NCI-H345 treated with DMSO at 0.1 percent for 48 hours (cell line): Measurements from ENCODE around the gene TMEM271.
"Not testable (repeated sequence)": the region's sequence is repeated elsewhere in the genome, so short reads cannot be mapped to it uniquely, and the experiment has no call there.

ENCODE experiments used
- DNase-seq: peaks from one replicate; lab custom pipeline; 2025; ENCODE audit not compliant: unreplicated experiment; lab: John Stamatoyannopoulos, UW

The TMEM271 gene

GRCh38 chr4:610411-611261, 34.5 kb upstream of the TMEM271 start:
- no peak for DNase-seq

- DNase-seq: no peak
Measured at GRCh38 chr4:609400-610050, 33.4 kb upstream of the TMEM271 start.

GRCh38 chr4:608236-608635, 32.1 kb upstream of the TMEM271 start:
- DNase-seq: no peak

- no peak for DNase-seq
Measured at GRCh38 chr4:605702-606425, 29.8 kb upstream of the TMEM271 start.

- no peak for DNase-seq
Measured at GRCh38 chr4:604131-604530, 28.0 kb upstream of the TMEM271 start.

GRCh38 chr4:602559-602942, 26.5 kb upstream of the TMEM271 start:
- no peak for DNase-seq

- DNase-seq: no peak
Measured at GRCh38 chr4:601612-602558, 25.8 kb upstream of the TMEM271 start.

- DNase-seq: no peak
Measured at GRCh38 chr4:600850-601515, 24.9 kb upstream of the TMEM271 start.

- DNase-seq: no peak
Measured at GRCh38 chr4:600166-600565, 24.1 kb upstream of the TMEM271 start.

GRCh38 chr4:598925-599324, 22.8 kb upstream of the TMEM271 start:
- no peak for DNase-seq

- DNase-seq: no peak
Measured at GRCh38 chr4:592825-593520, 16.9 kb upstream of the TMEM271 start.

GRCh38 chr4:592178-592577, 16.1 kb upstream of the TMEM271 start:
- DNase-seq: not testable (repeated sequence)

- DNase-seq: no peak
Measured at GRCh38 chr4:590313-590841, 14.3 kb upstream of the TMEM271 start.

- no peak for DNase-seq
Measured at GRCh38 chr4:589219-589963, 13.3 kb upstream of the TMEM271 start.

- no peak for DNase-seq
Measured at GRCh38 chr4:588351-588849, 12.3 kb upstream of the TMEM271 start.

- no peak for DNase-seq
Measured at GRCh38 chr4:587671-588350, 11.7 kb upstream of the TMEM271 start.

- no peak for DNase-seq
Measured at GRCh38 chr4:583820-584219, 7.7 kb upstream of the TMEM271 start.
